GM21528 (cell line): ENCODE measurements around the gene AGBL4.
"Not testable (repeated sequence)": the region's sequence is repeated elsewhere in the genome, so short reads cannot be mapped to it uniquely, and the experiment has no call there.

Experiments
- ATAC-seq: cut with Tn5 transposase; IDR thresholded peaks from one replicate; pipeline ENCODE4 v1.9.1; 2021; ENCODE audit warnings: mild to moderate bottlenecking, moderate library complexity; ENCODE audit not compliant: unreplicated experiment, low FRiP score

Gene AGBL4

DNA sequence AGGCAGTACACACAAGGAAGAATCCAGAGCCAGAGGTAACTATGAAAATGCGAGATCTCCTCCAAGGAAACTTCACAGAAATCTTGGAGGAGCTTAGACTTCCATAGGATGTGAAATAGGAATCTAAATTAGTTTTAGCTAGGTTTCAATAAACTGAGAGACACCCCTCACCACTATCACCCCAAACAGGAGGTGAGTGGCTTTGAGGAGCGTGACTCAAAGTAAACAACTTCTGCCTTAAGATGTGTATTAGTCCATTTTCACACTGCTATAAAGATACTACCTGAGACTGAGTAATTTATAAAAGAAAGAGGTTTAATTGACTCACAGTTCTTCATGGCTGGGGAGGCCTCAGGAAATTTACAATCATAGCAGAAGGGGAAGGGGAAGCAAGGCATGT lies 703.3 kb downstream of the AGBL4 start:
- ATAC-seq = not testable (repeated sequence)

DNA sequence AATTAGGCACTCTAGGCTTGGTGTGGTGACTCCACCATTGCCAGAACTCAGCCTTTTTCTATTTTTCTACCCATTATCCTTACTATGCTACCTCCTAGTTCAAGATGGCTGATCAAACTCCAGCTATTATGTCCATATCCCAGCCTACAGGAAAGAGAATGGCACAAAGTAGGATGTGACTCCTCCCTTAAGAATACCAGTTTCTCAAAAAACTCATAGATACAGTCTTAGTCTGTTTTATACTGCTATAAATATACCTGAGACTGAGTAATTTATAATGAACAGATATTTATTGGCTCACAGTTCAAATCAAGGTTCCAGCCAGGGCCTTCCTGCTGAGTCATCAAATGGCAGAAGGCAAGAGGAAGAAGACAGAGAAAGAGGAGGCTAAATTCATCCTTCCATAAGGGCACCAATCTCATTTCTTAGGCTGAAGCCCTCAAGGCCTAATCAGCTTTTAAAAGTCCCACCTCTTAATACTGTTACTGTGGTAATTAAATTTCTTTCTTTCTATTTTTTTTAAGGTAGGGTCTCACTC lies 704.3 kb downstream of the AGBL4 start:
- no peak for ATAC-seq

GRCh38 chr1:49318218-49318617 lies 705.5 kb downstream of the AGBL4 start:
- no peak for ATAC-seq

DNA sequence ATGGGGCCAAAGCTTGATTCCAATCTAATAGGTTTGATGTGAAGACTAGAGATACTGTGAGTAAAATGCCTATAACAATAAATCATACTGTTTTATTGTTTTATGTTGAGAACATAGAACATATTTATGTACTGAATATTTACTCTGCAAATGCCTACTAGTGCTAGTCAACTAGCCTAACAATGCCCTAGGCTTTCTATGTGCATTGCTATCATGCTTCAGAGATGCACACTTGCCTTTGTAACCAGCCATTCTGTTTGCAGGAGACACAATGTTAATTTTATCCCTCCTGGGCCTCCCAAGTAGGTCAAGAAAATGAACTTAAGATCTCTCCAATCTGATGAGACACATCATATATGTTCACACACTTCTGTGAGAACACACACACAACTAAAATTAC lies 716.3 kb downstream of the AGBL4 start:
- ATAC-seq = no peak

DNA sequence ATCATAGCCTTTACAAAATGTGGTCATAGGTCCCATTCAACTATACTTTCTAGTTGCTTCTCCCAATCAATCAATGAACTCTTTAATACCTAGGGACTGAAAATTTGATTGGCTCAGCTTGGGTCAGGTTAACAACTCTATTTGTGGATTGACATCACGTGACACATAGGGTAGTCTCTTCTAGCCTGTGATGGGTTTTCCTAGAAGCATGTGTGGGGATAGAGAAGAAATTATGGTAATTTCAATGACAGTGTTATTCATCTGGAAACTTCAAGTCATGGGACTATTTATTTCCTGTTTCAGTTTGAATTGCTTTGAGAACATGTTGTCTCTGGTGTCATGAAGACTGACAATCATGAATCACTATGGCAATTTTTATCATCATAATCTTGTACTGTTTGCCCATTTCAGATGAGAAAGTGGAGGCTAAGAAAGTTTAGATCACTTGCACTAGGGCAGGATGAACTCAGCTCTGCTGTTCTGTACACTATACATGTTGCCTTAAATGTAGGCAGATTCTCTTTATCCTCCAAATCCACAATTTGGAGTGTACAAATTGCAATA lies 717.2 kb downstream of the AGBL4 start:
- ATAC-seq = no peak

GRCh38 chr1:49302400-49302799 lies 721.4 kb downstream of the AGBL4 start:
- ATAC-seq = not testable (repeated sequence)

DNA sequence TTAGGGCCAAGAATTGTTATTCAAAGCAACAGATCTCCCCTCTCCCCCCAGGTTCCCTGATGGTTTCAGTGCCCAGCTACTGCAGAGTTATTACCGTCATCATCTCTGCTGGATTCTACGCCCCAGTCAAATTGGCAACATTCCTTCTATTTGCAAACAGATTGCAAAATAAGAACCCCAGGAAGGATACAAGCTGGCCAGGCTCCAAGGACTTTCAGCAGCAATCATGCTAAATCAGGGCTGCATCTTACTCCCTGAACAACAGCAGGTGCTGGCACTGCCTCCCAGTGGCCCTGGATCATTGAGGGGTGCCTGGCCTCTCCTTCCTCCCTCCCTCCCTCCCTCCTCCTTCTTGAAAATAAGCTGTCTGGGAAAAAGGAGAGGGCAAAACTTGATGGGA lies 725.5 kb downstream of the AGBL4 start:
- no peak for ATAC-seq

- ATAC-seq = no peak
Measured at GRCh38 chr1:49297783-49298182, 726.0 kb downstream of the AGBL4 start.

- no peak for ATAC-seq
Measured at GRCh38 chr1:49294539-49294938, 729.2 kb downstream of the AGBL4 start.

GRCh38 chr1:49293016-49293415 lies 730.7 kb downstream of the AGBL4 start:
- ATAC-seq = no peak

DNA sequence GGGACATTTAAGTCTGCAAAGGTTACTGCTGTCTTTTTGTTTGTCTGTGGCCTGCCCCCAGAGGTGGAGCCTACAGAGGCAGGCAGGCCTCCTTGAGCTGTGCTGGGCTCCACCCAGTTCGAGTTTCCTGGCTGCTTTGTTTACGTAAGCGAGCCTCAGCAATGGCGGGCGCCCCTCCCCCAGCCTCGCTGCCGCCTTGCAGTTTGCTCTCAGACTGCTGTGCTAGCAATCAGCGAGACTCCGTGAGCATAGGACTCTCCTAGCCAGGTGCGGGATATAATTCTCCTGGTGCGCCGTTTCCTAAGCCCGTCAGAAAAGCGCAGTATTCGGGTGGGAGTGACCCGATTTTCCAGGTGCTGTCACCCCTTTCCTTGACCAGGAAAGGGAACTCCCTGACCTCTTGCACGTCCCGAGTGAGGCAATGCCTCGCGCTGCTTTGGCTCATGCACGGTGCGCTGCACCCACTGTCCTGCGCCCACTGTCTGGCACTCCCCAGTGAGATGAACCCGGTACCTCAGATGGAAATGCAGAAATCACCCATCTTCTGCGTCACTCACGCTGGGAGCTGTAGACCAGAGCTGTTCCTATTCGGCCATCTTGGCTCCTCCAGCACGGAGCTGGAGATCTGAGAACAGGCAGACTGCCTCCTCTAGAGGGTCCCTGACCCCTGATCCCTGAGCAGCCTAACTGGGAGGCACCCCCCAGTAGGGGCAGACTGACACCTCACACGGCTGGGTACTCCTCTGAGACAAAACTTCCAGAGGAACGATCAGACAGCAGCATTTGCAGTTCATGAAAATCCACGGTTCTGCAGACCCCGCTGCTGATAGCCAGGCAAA lies 766.3 kb downstream of the AGBL4 start:
- ATAC-seq = not testable (repeated sequence)

GRCh38 chr1:49252917-49253316 lies 770.8 kb downstream of the AGBL4 start:
- no peak for ATAC-seq

DNA sequence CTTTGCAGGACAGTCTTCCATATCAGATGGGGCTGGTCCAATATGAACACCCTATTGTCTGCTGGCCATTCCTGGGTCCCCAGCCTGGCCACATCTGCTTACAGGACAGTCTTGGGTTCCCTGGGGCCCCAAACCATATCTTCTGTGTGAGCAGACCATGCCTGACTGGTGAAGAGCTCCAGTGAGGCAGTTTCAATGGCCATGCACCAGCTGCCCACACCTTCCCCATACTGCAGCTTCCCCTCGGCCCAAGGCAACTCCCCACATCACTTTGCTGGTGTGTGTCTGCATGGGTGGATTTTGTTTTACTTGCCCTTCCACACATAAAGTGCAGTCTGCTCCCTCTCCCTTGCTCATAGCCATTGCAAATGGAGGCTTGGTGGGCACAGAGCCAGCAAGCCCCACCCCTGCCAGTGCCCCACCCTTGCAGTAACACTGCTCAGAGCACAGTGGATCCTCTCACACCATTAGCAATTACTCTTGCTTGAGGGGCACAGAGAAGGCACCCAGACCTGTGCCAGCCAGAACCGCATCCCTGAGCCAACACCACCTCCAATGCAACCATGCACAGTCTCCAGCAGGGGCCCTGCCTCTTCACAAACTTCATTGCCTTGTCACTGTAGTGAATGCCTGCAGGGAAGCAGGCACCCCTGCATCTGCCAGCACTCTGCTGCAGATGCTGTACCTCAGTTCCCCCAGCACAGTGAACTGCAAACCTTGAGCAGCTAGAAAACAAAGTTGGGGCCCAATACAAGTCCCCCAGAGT lies 772.6 kb downstream of the AGBL4 start:
- no peak for ATAC-seq

GRCh38 chr1:49240709-49241221 lies 783.0 kb downstream of the AGBL4 start:
- ATAC-seq = no peak

- ATAC-seq = no peak
Measured at GRCh38 chr1:49234988-49235387, 788.8 kb downstream of the AGBL4 start.

GRCh38 chr1:49229555-49229954 lies 794.2 kb downstream of the AGBL4 start:
- ATAC-seq = no peak

GRCh38 chr1:49226758-49227157 lies 797.0 kb downstream of the AGBL4 start:
- ATAC-seq = no peak

DNA sequence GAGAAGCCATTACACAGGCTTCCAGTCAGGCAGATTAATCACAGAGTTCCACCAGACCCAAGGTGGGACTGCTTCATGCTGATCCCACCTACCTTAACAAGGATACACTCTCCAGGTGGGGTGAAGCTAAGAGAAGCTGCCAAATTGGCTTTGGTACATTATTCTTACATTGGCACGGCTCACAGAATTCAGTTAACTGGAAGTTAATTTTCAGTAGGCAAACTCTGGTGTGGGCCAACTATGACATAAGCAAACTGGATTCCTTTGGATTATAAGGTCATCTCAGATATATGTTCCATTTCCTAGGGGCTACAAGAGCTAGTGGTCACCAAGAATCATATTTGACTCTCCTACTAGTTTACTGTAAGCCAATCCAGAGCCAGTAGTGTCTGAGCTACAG lies 798.3 kb downstream of the AGBL4 start:
- no peak for ATAC-seq

DNA sequence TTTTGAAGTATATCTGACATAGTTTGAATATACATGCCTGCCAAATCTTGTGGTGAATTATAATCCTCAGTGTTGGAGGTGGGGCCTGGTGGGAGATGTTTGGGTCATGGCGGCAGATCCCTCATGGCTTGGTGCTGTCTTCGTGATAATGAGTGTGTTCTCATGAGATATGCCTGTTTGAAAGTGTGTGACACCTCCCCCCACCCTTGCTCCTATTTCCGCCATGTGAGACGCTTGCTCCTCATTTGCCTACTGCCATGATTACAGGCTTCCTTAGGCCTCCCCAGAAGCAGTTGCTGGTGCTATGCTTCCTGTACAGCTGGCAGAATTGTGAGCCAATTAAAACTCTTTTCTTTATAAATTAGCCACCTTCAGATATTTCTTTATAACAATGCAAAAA lies 810.5 kb downstream of the AGBL4 start:
- ATAC-seq = no peak

DNA sequence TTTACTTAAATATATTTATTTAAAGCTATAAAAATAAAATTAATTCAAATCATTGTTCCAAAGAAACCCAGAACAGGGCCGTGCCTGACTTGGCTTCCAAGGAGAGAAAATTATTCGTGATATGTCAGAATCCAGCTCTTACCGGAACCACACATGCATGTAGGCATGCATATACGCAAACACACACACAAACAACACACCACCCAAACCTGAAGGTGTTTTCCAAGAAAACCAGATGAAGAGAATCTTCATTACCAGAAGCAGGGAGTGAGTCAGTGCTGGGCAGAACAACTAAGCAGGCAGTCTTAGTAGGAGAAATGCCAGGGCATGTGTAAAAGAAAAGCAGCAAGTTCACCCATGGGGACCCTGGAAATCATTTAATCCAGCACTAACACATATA lies 815.0 kb downstream of the AGBL4 start:
- ATAC-seq = no peak

GRCh38 chr1:49204720-49205119 lies 819.0 kb downstream of the AGBL4 start:
- ATAC-seq = no peak
